Small intestine (tissue), 7 donors: ENCODE data around the gene OR2V2. TPM values are rescaled to one million over a fixed set of nuclear protein-coding genes. Genes with fewer than 3 reads are reported as not detected.

ENCODE experiments used
- DNase-seq, 2 donors: peaks; one replicate each; pipeline versions ENCODE4 v3.0.0 to v3.0.0-alpha.2; 2013
- FAIRE-seq: peaks from 2 replicates; lab custom pipeline; 2012; peaks lifted over from hg19 to GRCh38; lab: Jason Lieb, UNC
- H3K27ac ChIP-seq, 3 donors: one replicate each; pipeline ENCODE4 v1.5.1; 2013; ENCODE audit warnings: low read length in 2 of 3, mild to moderate bottlenecking in 2 of 3, control low read depth in 1 of 3, inconsistent platforms in 1 of 3, low read depth in 1 of 3, moderate library complexity in 1 of 3
- H3K27me3 ChIP-seq, 3 donors: one replicate each; pipeline ENCODE4 v1.6.1; 2013; ENCODE audit warnings: low read length in 3 of 3, inconsistent platforms in 1 of 3; ENCODE audit not compliant: control insufficient read depth in 3 of 3, insufficient read depth in 3 of 3
- H3K36me3 ChIP-seq, 3 donors: one replicate each; pipeline ENCODE4 v1.6.1; 2013; ENCODE audit warnings: low read length in 3 of 3, inconsistent platforms in 1 of 3, low read depth in 1 of 3, mild to moderate bottlenecking in 1 of 3, moderate library complexity in 1 of 3; ENCODE audit not compliant: control insufficient read depth in 3 of 3, insufficient read depth in 2 of 3
- H3K4me1 ChIP-seq, 3 donors: one replicate each; pipeline ENCODE4 v1.6.1; 2013; ENCODE audit warnings: low read length in 2 of 3, inconsistent platforms in 1 of 3, low read depth in 1 of 3, mild to moderate bottlenecking in 1 of 3, moderate library complexity in 1 of 3; ENCODE audit not compliant: control insufficient read depth in 3 of 3, insufficient read depth in 2 of 3
- H3K4me3 ChIP-seq, 3 donors: one replicate each; pipeline ENCODE4 v1.5.1; 2013; ENCODE audit warnings: low read length in 3 of 3, control low read depth in 1 of 3, inconsistent platforms in 1 of 3, low read depth in 1 of 3, mild to moderate bottlenecking in 1 of 3, moderate library complexity in 1 of 3
- H3K9me3 ChIP-seq, 2 donors: one replicate each; pipeline ENCODE4 v1.6.1; 2013; ENCODE audit warnings: low read depth in 1 of 2, low read length in 1 of 2; ENCODE audit not compliant: control insufficient read depth in 2 of 2, insufficient read depth in 1 of 2
- WGBS, 3 donors: extraction: QIAGEN DNeasy Blood & Tissue Kit; methylation state at CpG; one replicate each; pipeline ENCODE4 v1.1.7; 2013; 5-methylcytosine and 5-hydroxymethylcytosine counted together
- polyA plus RNA-seq, 4 donors: library from polyadenylated mRNA; stranded (reverse) in 3 of 4; unstranded in 1 of 4; fragments of 200-250 nt in 3 of 4; fragments of 120-200 nt in 1 of 4; gene quantifications; one replicate each; pipeline versions ENCODE4 v1.2.1 to v1.2.3, GENCODE V29; 2013
- donor health status: healthy with polysubstance abuse.
- donor health status: control.
- donor health status: control.
- donor health status: Bipolar disorder and iron deficiency.
- donor health status: healthy.

OR2V2 gene
- polyA plus RNA-seq, 4 donors: not detected

- Histone ChIP-seq H3K27ac (peak overlapping the region in 2 of 3 donors; percentile 9 to 46), H3K4me3 (peak overlapping the region in 1 of 3 donors; percentile 40), H3K36me3 (no peaks in the 10 kb centered on the region), H3K9me3 (no peaks in the 10 kb centered on the region), H3K27me3 (peaks cover 0 to 8% (median 0%) of the 10 kb centered on the region in 3 donors), H3K4me1 (peaks cover 0 to 6% (median 0%) of the 10 kb centered on the region in 3 donors)
- FAIRE-seq: no peak
- 5 to 8% (median 5%) methylated on average over 37 of the region's 37 CpGs for WGBS, 3 donors
- DNase-seq: peak; percentile 32 to 82
Observed at GRCh38 chr5:181187500-181188213, 40.3 kb downstream of the OR2V2 start.

DNA sequence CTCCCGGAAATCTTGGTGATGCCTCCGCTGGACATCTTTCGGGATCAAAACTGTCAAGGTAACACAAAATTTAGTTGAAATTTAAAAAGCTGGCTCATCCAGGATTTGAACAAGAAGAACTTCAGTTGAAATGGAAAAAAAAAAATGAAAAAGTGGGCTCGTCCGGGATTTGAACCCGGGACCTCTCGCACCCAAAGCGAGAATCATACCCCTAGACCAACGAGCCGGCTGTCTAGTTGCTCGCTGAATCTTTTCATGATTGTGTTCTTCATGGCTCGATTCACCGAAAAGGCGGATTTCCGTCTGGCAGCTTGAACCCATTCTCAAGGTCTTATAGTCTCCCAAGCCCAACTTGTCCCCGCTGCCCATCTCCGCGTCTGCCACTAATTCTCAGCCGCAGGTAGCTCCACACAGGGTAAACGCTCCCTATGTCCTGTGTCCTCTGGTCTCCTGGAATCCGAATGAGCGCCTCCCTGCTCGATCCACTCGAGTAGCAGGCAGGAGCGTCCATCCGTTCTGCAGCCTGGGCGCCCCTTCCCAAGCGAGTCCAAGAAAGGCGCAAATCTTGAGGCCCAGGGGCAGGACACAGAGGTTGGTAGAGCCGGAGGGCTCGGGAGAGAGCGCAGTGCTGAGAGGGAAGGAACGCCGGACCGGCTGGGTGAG is 41.4 kb downstream of the OR2V2 start:
- H3K36me3 ChIP-seq: no peaks in the 10 kb centered on the region
- H3K9me3 ChIP-seq: no peaks in the 10 kb centered on the region
- H3K4me1 ChIP-seq: peaks cover 0 to 6% (median 0%) of the 10 kb centered on the region in 3 donors
- whole genome bisulfite sequencing, 3 donors: 0 to 1% (median 0%) methylated on average over 35 of the region's 35 CpGs
- H3K27me3 ChIP-seq: peaks cover 0 to 6% (median 0%) of the 10 kb centered on the region in 3 donors
- no peak for FAIRE-seq
- H3K27ac ChIP-seq: peak overlapping the region; percentile 50 to 73 (median 60)
- H3K4me3 ChIP-seq: peak overlapping the region; percentile 68 to 75 (median 75)
- DNase-seq: peak; percentile 76 to 85

GRCh38 chr5:181189363-181189961 is 42.1 kb downstream of the OR2V2 start:
- Histone ChIP-seq H3K4me1 (peaks cover 0 to 6% (median 0%) of the 10 kb centered on the region in 3 donors), H3K9me3 (no peaks in the 10 kb centered on the region), H3K36me3 (no peaks in the 10 kb centered on the region), H3K27ac (peak overlapping the region in 2 of 3 donors; percentile 24 to 49), H3K4me3 (peak overlapping the region; percentile 68 to 75 (median 75)), H3K27me3 (peaks cover 0 to 5% (median 0%) of the 10 kb centered on the region in 3 donors)
- DNase-seq (peak in 1 of 2 donors; percentile 39), FAIRE-seq (no peak)
- 0% methylated on average over 41 of the region's 41 CpGs for WGBS, 3 donors

- Histone ChIP-seq H3K27me3 (peaks cover 0 to 10% (median 0%) of the 10 kb centered on the region in 3 donors), H3K4me1 (peaks cover 0 to 6% (median 0%) of the 10 kb centered on the region in 3 donors), H3K36me3 (no peaks in the 10 kb centered on the region), H3K4me3 (peak overlapping the region; percentile 68 to 75 (median 75)), H3K9me3 (no peaks in the 10 kb centered on the region), H3K27ac (peak overlapping the region in 2 of 3 donors; percentile 24 to 49)
- DNase-seq (peak; percentile 30 to 61), FAIRE-seq (no peak)
- WGBS, 3 donors: 0 to 1% (median 1%) methylated on average over 45 to 52 of the region's 52 CpGs
Observed at GRCh38 chr5:181189962-181190710, 42.8 kb downstream of the OR2V2 start.

GRCh38 chr5:181190711-181191525 is 43.5 kb downstream of the OR2V2 start:
- H3K36me3 ChIP-seq: no peaks in the 10 kb centered on the region
- H3K27ac ChIP-seq: peak overlapping the region; percentile 65 to 87 (median 69)
- peak overlapping the region; percentile 68 to 75 (median 75) for H3K4me3 ChIP-seq
- peaks cover 0 to 14% (median 0%) of the 10 kb centered on the region in 3 donors for H3K27me3 ChIP-seq
- DNase-seq (peak; percentile 53 to 79), FAIRE-seq (no peak)
- peaks cover 0 to 6% (median 0%) of the 10 kb centered on the region in 3 donors for H3K4me1 ChIP-seq
- 0% methylated on average over 65 to 66 of the region's 66 CpGs for whole genome bisulfite sequencing, 3 donors
- no peaks in the 10 kb centered on the region for H3K9me3 ChIP-seq

- H3K27me3 ChIP-seq: peaks cover 0 to 12% (median 0%) of the 10 kb centered on the region in 3 donors
- peaks cover 0 to 6% (median 0%) of the 10 kb centered on the region in 3 donors for H3K4me1 ChIP-seq
- peak overlapping the region; percentile 68 to 75 (median 75) for H3K4me3 ChIP-seq
- no peaks in the 10 kb centered on the region for H3K9me3 ChIP-seq
- no peaks in the 10 kb centered on the region for H3K36me3 ChIP-seq
- DNase-seq (peak; percentile 95 to 98), FAIRE-seq (no peak)
- peak overlapping the region; percentile 65 to 90 (median 79) for H3K27ac ChIP-seq
- 0 to 1% (median 1%) methylated on average over 59 to 64 of the region's 64 CpGs for WGBS, 3 donors
Observed at GRCh38 chr5:181191526-181192336, 44.3 kb downstream of the OR2V2 start.
